Muscle of arm (tissue), 12 donors: Measurements from ENCODE around the gene CRABP2. TPM values are rescaled to one million over a fixed set of nuclear protein-coding genes. Genes with fewer than 3 reads are reported as not detected.

Experiments used
- DNase-seq: peaks from one replicate; pipeline ENCODE4 v3.0.0-alpha.2; 2013
- polyA plus RNA-seq, 12 donors: library from polyadenylated mRNA; unstranded; fragments of 120-200 nt; gene quantifications; one replicate each; pipeline ENCODE4 v1.2.1, GENCODE V29; 2013; ENCODE audit not compliant: insufficient read length in 12 of 12

Gene CRABP2
- polyA plus RNA-seq, 12 donors = 230 to 919 (median 293) TPM

DNA sequence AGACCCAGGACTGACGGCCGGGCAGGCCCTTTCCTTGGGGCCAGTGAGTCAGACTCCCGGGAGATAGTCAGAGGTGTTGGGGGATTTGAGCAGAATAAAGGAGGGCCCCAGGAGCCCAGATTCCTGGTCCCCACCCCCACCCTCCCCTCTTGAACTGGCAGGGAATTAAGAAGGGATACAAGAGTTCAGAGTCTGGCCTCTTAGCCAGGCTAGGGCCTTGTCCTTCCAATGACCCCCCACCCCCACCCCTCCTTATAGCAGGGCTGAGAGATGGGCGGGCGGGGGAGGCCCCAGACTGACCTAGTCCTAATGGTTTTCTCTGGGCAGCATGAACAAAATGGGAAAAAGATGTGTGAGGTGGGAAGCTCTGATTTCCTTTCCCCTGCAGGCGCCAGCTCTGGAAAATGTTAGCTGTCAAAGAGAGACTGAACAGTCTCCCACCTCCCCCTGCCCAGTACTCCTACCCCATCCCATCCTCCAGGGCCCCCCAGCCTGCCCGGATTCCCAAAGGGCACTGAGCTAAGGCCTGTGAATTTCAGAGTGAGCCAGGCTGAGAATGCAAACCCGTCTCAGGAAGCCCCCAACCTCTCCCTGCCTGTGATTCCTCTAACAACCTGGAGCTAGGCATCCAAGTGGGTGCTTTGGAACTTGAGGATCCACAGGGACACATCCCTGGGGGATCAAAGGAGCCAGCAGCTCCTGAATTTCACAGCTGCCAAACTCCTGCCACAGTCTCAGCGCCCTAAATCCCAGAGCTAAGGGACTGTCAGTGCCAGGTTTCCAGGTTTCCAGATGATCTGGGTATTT lies 5.8 kb upstream of the CRABP2 start:
- DNase-seq = no peak

- no peak for DNase-seq
These were observed 4.5 kb upstream of the CRABP2 start for GRCh38 chr1:156709757-156710489.

- no peak for DNase-seq
These were observed 3.6 kb upstream of the CRABP2 start for GRCh38 chr1:156709031-156709430.

GRCh38 chr1:156708218-156708661 lies 2.9 kb upstream of the CRABP2 start:
- no peak for DNase-seq

DNA sequence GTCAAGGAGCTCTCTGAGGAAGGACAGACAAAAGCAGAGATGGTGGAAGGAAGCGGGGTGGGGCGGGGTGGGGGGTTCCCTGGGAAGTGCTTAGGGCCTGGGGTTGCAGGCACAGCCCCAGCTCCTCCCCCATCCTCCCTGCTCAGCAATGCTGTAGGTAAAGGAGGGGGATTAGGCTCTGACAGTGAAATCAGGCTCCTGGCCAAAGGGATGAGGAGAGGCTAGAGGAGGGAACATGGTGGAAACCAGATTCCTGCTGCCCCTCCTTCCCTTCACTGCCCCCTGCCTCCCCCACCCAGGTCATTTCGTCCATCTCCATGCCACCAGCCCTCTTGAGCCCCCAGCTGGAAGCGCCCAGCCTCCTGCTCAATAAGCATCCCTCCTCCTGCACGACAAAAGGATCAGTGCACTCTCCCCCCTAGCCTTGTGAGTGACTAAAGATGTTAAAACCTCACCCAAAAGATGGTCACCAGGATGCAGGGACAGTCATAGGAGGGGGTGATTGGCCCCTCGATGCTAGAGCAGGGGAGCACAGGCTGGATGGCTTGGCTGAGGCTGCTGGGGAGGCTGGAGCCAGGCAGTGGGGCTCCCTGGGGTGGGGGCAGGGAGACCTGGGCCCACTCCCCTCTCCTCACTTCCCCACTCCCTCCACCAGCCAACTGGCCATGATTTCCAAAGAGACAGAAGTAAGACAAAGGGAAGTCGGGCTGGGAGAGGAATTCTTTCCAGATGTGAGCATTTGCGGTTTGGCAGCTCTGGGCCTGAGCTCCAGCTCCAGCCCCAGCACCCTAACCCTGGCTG lies 2.2 kb upstream of the CRABP2 start:
- peak; percentile 80 for DNase-seq

- DNase-seq = peak; percentile 93
These were observed 1.5 kb upstream of the CRABP2 start for GRCh38 chr1:156706657-156707416.

GRCh38 chr1:156705918-156706656 lies 704 bp upstream of the CRABP2 start:
- peak; percentile 91 for DNase-seq

- no peak for DNase-seq
These were observed 458 bp downstream of the CRABP2 start for GRCh38 chr1:156704930-156705320.

GRCh38 chr1:156704166-156704711 lies 1.1 kb downstream of the CRABP2 start:
- DNase-seq = no peak

DNA sequence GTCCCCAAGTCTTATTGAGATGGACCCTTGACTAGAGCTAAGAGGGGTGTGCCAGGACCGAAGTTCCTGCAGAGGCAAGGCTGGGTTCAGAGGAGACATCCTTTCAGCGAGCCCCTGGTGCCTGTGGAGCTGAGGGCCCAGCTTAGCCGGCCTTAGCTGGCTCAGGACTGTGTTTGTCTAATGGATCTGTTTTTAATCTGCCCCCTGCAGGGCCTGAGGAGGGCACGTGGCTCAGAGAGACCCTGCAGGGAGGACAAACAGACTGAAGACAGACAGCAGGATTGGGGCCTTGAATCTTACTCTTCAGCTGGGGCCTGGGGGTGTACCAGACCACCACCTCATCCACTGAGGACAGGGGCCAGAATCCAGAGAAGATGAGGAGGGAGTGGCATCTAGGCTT lies 1.6 kb downstream of the CRABP2 start:
- no peak for DNase-seq

GRCh38 chr1:156703336-156703735 lies 2.0 kb downstream of the CRABP2 start:
- no peak for DNase-seq

DNA sequence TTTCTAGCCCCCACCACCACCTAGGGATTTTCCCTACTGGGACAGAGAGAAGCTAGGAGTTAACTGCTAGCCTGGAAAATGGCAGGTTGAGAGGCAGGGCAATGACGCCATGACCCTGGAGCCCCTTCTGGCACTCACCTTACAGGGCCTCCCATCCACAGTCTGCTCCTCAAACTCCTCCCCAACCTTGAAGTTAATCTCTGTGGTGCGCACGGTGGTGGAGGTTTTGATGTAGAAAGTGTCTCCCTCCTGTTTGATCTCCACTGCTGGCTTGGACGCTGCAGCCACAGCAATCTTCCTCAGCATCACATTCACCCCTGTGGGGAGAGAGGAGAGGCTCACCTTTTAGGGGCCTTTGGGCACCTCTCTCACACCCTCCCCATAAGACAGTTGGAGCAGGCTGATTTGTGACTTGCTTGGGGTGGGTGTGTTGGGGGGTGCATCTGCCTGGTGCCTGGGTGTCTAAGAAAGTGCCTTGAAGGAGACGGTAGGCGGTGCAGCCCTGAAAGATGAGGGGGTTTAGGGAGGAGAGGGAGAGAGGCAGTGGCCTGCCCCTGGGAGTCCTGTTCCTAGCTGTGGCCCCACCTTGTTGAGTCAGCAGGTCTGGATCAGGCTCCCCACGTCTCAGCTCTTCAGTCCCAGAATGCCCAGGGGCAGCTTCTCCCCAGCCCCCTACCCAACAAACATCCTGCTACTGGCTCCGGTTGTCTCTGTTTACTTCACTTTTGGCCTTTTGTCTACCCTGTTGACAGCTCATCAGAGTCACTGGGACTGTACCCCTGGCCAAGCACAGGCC lies 4.4 kb downstream of the CRABP2 start:
- DNase-seq = no peak

DNA sequence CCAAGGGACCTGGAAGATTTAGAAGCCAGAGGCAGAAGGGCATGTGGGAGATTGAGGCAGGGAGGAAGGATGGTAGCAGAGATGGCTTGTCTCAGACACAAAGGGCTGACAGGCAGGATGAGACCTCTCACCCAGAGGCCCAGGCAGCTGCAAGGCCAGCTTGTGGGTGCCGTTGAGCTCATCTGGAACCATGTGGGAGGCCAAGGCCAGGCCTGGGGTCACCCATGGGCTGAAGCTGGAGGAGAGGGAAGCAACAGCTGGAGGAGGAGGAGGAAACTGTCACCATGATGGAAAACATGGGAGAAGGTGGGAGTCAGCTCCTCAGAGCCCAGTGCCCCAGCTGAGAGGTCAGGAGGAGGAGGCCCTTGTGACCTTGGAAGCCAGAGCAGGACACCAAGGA lies 6.4 kb downstream of the CRABP2 start:
- no peak for DNase-seq

GRCh38 chr1:156697481-156697880 lies 7.9 kb downstream of the CRABP2 start:
- no peak for DNase-seq

- DNase-seq = no peak
These were observed 8.6 kb downstream of the CRABP2 start for GRCh38 chr1:156696755-156697154.

DNA sequence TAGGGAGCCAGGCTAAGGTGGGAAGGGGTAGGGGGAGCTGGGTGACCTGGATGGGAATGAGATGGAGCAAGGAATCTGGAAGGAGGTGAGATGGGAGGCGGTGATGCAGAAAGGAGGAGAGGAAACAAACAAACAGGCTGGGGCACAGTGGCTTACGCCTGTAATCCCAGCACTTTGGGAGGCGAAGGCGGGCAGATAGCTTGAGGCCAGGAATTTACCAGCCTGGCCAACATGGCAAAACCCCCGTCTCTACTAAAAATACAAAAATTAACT lies 10.8 kb downstream of the CRABP2 start:
- DNase-seq = no peak

DNA sequence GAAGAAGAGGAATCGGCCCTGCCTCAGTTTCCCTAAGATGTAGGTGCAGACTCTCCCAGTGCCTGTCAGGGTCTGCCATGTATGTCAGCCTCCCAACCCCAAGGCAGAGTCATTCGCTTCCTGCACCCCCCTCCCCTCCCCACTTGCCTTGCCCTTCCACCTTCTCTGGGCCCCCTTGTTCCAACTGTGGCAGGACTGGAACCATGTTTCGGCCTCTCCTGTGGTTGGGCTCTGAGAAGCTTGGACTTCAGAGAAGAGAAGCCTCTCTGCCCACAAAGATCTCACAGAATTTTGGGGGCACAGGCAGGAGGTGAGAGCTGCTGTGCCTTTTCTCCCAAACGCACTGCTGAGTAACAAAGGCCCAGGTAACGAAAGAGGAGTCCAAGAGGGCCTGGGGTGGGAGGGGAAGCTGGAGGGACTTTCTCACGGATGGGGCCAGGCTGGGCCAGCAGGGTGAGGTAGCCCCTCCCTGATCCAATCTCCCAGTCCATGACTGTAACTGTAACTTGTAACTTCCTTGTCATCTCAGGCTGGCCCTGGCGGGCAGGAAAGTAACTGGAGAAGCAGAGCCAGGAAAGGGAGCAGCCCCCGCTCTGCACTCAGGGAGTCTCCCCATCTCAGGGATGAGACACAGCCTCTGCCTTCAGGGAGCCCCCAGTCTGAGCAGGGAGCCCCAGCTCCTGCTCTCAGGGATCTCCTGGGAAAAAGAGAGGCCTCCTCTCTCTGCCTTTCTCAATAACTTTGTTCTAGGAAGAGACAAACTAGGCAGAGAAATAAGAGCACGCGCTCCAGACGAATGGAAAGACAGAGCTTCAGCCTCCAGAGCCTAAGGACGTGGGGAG lies 11.3 kb downstream of the CRABP2 start:
- no peak for DNase-seq

GRCh38 chr1:156692925-156693847 lies 12.2 kb downstream of the CRABP2 start:
- DNase-seq = no peak
